ENCODE results near the gene CREG1. TPM values are rescaled to one million over a fixed set of nuclear protein-coding genes. Genes with fewer than 3 reads are reported as not detected.
"Not testable (repeated sequence)": the region's sequence is repeated elsewhere in the genome, so short reads cannot be mapped to it uniquely, and the experiment has no call there.

CREG1 gene
- 11.4 and 12.0 TPM in 2 replicates for total RNA-seq

DNA sequence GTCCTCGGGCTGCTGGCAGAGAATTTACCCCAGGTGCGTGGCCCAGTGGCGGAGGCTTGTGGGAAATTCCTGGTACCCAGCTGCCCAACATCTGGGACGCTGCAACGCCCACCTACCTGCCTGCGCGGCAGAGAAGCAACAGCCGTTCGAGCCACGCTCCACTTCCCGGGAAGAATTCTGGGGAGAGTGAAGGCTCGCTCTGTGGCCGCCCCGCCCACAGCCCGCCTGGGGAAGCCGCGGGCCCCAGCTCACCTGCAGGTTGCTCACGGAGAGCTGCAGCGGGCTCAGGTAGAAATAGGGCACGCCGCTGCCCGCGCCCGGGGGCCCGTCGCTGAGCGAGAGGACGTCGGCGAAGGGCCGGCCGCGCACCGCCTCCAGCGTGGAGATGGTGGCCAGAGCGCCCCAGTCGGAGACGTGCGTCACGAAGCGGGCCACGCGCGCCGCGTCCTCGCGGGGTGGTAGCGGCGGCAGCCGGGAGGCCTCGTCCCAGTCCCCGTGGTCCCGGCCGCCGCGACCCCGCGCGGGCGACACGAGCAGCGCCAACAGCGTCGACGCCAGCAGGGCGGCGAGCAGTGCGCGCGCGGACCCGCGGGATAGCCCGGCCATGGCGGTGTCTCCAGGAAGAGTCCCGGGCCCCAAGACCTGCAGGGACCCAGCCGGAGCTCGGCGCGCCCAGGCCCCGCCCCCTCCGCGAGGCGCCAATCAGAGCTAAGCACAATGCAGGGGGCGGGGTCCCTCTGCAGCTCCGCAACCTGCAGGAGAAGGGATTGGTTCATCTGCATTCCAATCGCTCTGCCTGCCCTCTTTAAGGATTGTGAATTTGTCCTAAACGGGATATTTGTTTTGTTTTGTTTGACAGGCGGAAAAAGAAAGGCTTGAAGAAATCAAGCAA lies at the start of gene CREG1:
Gene CREG1 (minus strand): TSS at position 627 of the 892 bp plus-strand sequence.
- intact Hi-C loops (cut with micrococcal nuclease), result loop anchor here (1.0 to 10.0 kb wide), 8 partner anchors 13 to 384 kb away; partner anchors contain the start of genes CD247, DCAF6, MPC2 and POU2F1

DNA sequence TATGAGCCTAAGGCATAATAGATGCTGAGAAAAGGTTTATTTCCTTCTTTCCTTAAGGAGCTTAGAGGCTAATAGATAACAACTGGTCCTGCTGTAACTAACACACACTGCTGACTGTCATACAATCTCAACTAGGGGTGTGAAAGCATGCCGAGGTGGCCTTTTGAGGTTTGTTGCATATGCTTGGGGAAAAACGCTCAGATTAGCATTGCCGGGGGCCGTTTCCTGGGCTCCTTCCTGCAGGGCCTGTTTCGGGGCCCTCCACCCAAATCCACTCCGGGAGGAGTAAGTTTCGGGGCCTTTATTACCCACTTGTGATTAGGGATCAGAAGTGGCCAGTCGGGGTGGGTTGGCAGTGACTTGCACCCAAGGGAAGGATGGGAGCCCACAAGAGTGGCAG lies 49.3 kb upstream of the CREG1 start:
- intact Hi-C loops (cut with micrococcal nuclease), result loop anchor here (5.0 kb wide), 1 partner anchor 479 kb away; no protein-coding TSS in a partner anchor

DNA sequence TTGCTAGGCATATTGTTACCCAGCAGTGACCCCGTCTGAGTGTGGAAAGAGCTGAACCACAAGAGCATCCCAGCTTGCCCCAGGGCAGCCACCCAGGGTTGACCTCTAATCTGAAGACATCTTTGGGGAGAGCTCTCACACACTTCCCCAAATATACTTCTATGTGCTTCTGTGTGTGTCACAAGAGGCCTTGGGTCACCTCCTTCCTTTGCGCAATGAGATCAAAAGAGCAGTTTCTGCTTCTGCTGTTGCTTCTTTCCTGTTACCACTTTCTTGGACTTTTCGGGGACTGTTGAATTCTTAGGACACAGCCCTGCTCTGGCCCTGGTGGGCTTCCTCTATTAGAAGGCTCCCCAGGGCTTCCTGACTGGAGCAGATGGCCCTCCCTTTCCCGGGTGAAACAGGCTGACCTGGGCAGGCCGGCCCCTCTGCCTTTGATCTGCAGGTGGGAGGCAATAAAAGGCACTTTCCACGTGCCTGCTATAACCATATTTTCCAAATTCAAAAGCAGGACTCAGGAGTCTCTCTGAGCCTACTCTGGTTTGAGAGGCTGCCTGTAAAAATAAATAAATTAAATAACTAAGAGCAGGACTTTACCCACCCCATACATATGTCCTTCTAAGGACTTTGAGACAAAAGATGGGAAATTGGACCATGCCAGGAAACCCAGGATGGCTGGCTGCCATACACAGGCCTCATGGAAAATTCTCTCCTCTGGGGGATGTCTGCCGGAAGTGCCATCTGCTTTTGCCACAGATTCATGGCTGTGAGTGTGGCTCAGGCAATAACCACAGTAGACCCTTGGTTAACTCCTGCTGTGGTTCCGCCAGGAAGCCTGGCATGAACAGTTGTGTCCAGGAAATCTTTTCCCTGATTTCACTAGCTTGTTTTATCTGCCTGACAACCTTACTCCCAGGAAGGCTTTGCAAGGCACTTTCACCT lies 48.2 kb upstream of the CREG1 start:
- intact Hi-C loops (cut with micrococcal nuclease), result loop anchor here (2.0 to 5.0 kb wide), 2 partner anchors 15 to 481 kb away; no protein-coding TSS in a partner anchor

DNA sequence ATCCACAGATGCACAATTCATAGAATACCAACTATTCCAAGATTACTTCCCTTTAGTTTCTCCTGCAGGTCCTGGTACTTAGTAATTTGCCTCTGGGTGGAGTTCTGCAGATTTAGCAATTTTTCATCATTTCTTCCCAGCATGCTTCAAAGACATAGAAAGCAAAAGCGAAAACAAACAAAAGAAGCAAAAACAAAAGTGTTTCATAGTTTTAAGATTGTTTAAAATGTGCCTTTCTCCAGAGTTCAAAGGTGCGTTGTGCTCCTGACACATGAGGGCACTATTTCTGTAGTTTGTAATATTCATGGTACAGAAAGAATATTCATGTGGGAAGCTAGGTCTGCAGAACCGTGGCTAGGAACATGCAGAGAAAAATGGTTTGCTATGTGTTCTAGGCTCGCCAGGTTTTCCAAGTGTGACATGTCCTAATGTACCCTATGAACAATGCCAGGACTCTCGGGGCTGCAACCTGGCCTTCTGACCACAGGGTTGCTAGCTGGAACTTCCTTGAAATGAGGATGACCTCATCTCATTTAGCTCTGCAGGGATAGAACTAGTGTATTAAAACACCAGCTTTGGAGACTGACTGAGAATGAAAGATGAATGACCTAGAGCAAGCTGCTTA lies 46.5 kb upstream of the CREG1 start:
- intact Hi-C loops (cut with micrococcal nuclease), result loop anchor here (1.0 to 5.0 kb wide), 8 partner anchors 17 to 482 kb away; no protein-coding TSS in a partner anchor

DNA sequence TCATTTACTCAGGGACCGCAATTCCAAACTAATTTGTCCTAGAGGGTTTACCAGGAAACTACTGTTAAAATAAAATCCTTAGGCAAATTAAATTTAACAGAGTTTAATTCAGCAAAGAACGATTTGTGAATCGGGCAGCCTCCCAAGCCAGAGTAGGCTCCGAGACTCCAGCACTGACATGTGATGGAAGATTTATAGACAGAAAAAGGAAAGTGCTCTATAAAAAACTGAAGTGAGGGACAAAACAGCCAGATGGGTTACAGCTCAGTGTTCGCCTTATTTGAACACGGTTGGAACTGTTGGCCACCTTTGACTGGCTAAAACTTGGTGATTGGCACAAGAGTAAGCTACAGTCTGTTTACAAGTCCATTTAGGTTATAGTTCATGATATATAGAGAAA lies 41.3 kb upstream of the CREG1 start:
- intact Hi-C loops (cut with micrococcal nuclease), result no loop called here

DNA sequence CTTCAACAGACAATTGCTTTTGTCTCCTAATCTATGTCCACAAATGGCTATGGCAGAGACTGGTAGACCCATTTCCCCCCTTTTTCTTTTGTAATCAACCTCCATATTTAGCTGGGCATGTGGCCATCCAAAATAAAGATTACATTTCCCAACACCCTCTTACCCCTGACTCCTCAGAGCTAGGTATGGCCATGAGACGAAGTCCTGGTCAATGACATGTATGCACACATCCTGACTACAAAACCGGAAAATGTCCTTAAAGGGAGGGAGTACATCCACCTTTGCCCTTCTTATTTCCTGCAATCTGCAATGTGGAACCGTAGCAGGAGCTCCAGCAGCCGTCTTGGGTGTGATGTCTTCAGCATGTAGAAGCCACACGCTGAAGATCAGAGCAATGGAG lies 40.3 kb upstream of the CREG1 start:
- intact Hi-C loops (cut with micrococcal nuclease), result no loop called here

DNA sequence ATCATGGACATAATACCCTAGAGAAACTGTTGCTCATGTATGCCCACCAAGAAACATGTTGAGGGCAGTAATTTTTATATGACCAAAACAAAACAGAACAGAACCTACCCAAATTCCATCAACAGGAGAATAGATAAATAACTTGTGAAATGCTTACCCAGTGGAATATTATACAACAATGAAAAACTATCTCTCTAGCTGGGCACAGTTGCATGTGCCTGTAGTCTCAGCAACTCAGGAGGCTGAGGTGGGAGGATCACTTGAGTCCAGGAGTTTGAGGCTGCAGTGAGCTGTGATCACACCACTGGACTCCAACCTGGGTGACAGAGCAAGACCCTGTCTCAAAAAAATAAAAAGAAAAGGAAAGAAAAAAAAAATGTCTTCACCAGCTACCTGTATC lies 38.9 kb upstream of the CREG1 start:
- intact Hi-C loops (cut with micrococcal nuclease), result no loop called here

DNA sequence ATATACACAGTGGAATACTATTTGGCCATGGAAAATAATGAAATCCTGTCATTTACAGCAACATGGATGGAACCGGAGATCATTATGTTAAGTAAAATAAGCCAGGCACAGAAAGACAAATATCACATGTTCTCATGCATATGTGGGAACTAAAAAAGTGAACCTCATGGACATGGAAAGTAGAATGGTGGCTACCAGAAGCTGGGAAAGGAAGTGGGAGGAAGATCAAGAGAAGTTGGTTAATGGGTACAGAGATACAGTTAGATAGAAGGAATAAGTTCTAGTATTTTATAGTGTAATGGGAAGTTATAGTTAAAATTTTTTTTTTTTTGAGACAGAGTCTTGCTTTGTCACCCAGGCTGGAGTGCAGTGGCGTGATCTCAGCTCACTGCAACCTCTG lies 34.8 kb upstream of the CREG1 start:
- intact Hi-C loops (cut with micrococcal nuclease), result no loop called here

DNA sequence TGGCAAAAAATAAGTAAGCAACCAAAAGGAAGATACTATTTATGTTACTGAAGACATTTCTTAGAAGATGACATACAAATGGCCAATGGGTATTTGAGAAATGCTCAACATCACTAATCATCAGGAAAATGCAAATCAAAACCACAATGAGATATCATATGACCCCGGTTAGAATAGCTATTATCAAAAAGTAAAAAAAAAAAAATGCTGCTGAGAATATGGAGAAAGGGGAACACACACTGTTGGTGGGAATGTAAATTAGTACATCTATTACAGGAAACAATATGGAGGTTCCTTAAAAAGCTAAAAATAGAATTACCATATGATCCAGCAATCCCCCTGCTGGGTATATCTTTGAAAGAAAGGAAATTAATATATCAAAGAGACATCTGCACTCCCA lies 34.3 kb upstream of the CREG1 start:
- intact Hi-C loops (cut with micrococcal nuclease), result no loop called here

DNA sequence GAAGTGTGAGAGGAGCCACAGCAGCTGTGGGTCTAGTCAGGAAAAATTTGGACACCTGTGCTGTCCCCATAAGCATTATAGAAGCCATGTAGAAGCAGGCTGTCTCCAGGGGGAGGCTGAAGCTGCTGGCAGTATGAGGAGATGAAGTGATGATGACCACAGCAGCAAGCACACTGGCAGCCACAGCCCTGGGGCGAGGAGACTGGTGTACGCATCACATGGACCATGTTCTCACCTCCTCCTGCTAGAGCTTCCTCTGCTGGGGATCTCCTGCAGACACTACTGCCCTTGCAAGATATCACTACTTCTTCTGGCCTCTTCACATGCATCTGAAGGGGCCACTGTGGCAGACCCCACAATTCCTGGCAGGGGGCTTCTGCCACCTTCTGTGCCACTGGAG lies 33.8 kb upstream of the CREG1 start:
- intact Hi-C loops (cut with micrococcal nuclease), result no loop called here

DNA sequence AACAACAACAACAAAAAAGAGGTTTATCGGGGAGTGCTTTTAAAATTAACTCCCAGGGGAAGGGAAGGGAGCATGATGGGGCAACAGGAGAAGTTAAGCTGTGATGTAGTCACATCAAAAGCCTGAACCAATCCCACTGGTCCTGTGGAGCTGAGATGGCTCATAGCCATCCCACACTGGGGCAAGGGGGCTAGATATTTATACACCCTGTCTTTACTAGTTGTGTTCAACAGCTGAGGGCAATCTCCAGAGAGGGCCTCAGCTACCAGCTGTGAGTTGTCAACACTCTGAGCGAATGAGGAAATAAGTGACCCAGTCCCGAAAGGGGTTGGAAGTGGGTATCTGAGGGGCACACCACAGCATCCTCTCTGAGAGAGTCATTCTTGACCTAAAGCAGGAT lies 31.0 kb upstream of the CREG1 start:
- intact Hi-C loops (cut with micrococcal nuclease), result no loop called here

DNA sequence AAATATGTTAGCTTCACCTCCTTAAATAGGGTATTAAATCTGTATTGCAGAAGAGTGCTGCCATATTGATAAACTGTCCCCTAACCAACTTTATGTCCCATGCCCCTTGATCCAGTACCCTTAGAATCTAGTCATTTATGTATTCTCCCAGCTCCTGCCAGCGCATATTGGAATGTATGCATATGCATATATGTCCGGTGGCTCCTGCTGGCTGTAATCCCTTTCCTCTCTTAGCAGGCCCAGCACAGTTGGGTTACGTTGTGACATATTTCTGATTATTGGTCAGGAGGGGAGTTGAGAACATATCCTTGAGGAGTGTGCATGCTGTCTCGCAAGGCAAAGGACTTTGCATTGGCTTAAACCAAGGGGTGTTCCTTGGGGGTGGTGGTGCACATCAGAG lies 29.2 kb upstream of the CREG1 start:
- intact Hi-C loops (cut with micrococcal nuclease), result no loop called here

DNA sequence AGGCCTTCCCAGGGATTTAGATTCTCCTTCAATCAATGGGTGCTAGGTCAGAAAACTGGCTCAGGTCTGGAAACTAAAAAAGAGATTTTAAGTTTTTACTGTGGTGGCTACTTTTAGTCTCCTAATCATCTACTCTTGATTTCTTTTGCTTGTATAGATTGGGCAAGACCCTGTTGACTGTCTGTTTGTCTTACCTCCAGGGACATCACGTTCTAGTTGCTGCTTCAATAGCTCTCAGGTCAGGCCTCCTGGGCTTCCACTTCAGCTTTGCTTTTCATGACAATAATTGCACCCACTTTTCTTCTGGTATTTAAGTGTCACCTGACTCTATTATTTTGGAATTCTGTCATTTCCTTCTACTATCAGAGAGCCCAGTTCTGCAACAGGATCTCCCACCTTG lies 28.5 kb upstream of the CREG1 start:
- intact Hi-C loops (cut with micrococcal nuclease), result no loop called here

DNA sequence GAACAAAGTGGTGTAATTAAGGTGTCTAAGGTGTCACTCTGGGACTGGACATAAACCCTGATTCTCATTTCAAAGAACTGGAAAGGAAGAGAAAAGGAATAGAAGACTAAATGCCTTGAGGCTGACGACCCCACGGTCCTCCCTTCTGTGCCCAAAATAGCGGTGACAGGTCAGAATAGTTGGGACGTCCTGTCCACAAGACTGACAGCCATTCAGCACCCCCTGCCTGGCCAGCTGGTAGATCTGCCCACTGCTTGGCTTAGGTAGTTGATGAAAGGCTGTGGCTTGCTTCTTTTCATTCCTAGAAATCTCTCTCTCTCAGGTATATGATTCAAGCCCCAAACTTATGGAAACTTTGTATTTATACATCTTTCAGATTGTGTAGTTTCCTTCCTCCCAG lies 26.4 kb upstream of the CREG1 start:
- intact Hi-C loops (cut with micrococcal nuclease), result no loop called here

DNA sequence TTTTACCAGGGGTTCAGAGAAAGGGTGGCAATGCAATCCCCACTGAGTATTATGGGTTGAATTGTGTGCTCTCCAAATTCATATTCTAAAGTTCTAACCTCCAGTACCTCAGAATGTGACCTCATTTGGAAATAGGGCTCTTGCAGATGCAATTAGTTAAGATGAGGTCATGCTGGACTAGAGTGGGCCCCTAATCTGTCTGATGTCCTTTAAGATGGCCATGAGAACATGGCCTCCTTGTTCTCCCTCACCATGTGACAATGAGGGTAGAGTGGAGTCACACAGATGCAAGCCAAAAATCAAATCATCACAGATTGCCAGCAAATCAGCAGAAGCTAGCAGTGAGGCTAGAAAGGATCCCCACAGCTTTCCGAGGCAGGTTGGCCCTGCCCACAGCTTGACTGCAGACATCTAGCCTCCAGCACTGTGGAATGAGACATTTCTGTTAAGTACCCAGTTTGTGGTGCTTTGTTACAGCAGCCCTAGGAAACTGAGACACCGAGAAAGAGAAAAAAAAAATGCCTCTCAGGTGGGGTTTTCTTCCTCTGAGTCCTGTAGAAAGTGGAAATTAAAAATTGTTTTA lies 25.5 kb upstream of the CREG1 start:
- intact Hi-C loops (cut with micrococcal nuclease), result no loop called here

DNA sequence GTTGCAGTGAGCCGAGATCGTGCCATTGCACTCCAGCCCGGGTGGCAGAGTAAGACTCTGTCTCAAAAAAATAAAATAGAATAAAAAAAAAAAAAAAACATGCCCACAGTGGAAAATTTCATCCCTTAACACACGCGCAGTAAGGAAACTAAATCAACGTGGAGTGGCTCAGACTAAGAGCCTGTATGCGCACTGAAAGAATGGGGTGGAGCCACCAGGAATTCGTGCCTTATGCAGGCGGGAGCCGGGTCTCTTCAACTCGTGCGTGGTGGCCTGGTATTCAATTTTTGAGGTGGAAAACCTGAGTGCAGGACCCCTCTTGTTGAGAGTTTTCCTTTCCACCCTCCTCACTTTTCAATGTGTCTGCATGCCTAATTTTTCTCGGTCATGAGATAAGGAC lies 22.1 kb upstream of the CREG1 start:
- intact Hi-C loops (cut with micrococcal nuclease), result no loop called here

DNA sequence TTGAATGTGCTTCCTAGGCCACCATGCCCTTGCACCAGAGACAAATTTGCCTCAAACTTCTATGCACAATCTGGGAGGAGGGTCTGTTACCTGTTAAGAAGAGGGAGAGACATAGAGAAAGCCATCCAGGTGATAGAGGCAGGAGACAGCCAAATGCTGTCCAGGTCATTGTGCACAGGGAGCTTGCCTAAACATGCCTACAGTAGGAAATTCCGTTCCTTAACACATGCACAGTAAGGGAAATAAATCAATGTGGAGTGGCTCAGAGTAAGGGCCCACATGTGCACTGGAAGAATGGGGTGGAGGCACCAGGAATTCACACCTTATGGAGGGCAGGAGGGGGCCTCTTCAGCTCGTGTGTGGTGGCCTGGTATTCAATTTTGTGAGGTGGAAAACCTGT lies 19.5 kb upstream of the CREG1 start:
- intact Hi-C loops (cut with micrococcal nuclease), result no loop called here

DNA sequence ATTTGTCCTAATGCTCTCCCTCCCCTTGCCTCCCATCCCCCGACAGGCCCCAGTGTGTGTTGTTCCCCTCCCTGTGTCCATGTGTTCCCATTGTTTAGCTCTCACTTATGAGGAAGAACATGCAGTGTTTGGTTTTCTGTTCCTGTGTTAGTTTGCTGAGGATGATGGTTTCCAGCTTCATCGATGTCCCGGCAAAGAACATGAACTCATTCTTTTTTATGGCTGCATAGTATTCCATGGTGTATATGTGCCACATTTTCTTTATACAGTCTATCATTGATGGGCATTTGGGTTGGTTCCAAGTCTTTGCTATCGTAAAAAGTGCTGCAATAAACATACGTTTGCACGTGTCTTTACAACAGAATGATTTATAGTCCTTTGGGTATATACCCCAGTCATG lies 17.1 kb upstream of the CREG1 start:
- intact Hi-C loops (cut with micrococcal nuclease), result not testable (repeated sequence)

DNA sequence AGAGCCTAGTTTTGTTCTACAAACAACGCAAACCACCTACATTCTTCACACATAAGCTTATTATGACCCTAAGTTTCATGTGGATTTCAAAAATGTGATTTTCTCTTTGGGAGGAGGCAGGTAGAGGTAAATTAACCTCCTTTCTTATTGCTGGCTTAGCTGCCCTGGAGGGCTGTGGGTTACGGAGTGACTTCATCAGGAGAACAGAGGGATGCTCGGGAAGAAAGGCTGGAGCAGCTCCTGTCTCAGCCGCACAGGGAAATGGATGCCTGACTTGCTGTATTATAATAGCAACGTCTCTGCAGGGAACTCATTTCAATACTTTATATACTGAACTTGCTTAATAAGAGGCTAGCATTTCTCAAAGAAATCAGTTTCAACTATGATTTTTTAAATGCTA lies 14.1 kb upstream of the CREG1 start:
- intact Hi-C loops (cut with micrococcal nuclease), result no loop called here

DNA sequence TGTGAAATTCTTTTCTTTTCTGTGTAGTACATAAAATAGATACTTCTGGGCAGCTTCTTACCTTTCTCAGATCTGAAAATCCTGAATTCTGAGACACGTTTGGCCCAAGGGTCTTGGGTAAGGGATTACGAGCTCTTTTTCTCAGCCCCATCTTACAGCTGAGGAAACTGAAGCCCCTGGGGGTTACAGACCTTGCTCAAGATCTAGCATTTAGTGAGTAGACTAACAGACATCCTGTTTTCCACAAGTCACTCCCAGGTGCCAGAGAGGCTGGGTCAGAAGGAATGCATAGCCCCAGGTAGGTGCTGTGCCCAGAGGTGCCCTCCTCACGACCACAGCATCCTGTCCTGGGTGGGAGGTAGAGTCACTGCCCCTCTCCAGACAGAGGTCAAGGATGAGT lies 13.2 kb upstream of the CREG1 start:
- intact Hi-C loops (cut with micrococcal nuclease), result no loop called here

DNA sequence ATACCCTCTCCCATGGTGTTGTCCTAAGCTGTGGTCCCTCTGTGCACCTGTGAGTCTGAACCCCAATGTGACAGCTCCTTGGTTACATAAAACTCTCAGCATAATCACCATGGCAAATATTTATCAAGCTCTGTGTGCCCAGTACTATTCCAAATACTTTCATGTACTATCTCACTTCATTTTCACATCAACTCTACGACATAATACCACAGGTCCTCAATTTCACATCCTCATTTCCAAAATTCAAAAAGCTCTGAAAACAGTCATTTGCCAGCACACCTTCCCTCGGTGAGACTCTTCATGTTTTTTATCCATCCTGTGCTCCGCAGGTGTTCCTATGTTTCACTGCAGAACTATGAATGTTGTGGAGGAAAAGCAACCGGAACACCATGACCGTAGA lies 12.4 kb upstream of the CREG1 start:
- intact Hi-C loops (cut with micrococcal nuclease), result no loop called here
